A549 (cell line): Measurements from ENCODE around the gene SIRT7. TPM values are rescaled to one million over a fixed set of nuclear protein-coding genes. Genes with fewer than 3 reads are reported as not detected.

Source experiments
- ATAC-seq, 2 experiments: fragments of 200-7000 bp in 1 of 2; fragments of >200 bp in 1 of 2; cut with Nextera tagmentation in 1 of 2; cut with Tn5 transposase in 1 of 2; 3 replicates each; pipeline versions ENCODE4 v1.8.0 to v1.9.1; 2018 to 2020; ENCODE audit warnings: mild to moderate bottlenecking in 1 of 2, moderate library complexity in 1 of 2
- CTCF ChIA-PET: fragments of 300-600 bp; sonication (Branson Sonifier 250); formaldehyde crosslinking; extraction: SDS; loops from one replicate; lab custom pipeline; 2021; ENCODE audit warnings: antibody characterized with exemption, inconsistent platforms; lab: Yijun Ruan, JAX
- POLR2A ChIA-PET: fragments of 350-600 bp; formaldehyde crosslinking; extraction: SDS; loops from one replicate; lab custom pipeline; 2021; ENCODE audit warnings: antibody characterized with exemption, inconsistent platforms; lab: Yijun Ruan, JAX
- DNase-seq, 2 experiments: peaks; one replicate each; pipeline versions ENCODE4 v3.0.0 to v3.0.0-alpha.2; 2011 to 2016; ENCODE audit warnings: low read depth in 1 of 2, low spot score in 1 of 2
- FAIRE-seq: peaks from 2 replicates; lab custom pipeline; 2011; peaks lifted over from hg19 to GRCh38; lab: Jason Lieb, UNC
- H3K27ac ChIP-seq, 2 experiments: fragments of >200 bp; sonication (Bioruptor Twin); formaldehyde crosslinking; 3 replicates each; pipeline ENCODE4 v1.5.1; 2016 to 2017
- H3K4me1 ChIP-seq: fragments of >200 bp; sonication (Bioruptor Twin); formaldehyde crosslinking; 3 replicates; pipeline ENCODE4 v1.6.1; 2016
- H3K4me2 ChIP-seq: fragments of >200 bp; sonication (Bioruptor Twin); formaldehyde crosslinking; 3 replicates; pipeline ENCODE4 v1.6.1; 2016
- H3K4me3 ChIP-seq: fragments of >200 bp; sonication (Bioruptor Twin); formaldehyde crosslinking; 3 replicates; pipeline ENCODE4 v1.5.1; 2016
- H3K9me3 ChIP-seq: fragments of >200 bp; sonication (Bioruptor Twin); formaldehyde crosslinking; 3 replicates; pipeline ENCODE4 v1.6.1; 2016
- ATOH8 ChIP-seq: fragments of 250-450 bp; sonication (Bioruptor Pico); IDR thresholded peaks from 2 replicates; pipeline ENCODE4 v1.5.0; 2020; ENCODE audit warnings: low read depth, mild to moderate bottlenecking, moderate library complexity
- BCL3 ChIP-seq: fragments of >200 bp; sonication (Bioruptor Twin); formaldehyde crosslinking; IDR thresholded peaks from 3 replicates; pipeline ENCODE4 v1.6.1; 2016
- CBX2 ChIP-seq: fragments of 200-600 bp; sonication (generic); IDR thresholded peaks from 2 replicates; pipeline ENCODE4 v1.6.1; 2016; ENCODE audit warnings: low read depth, mild to moderate bottlenecking, borderline replicate concordance
- CBX8 ChIP-seq: fragments of 200-600 bp; sonication (generic); IDR thresholded peaks from 2 replicates; pipeline ENCODE4 v1.6.1; 2016
- CEBPB ChIP-seq, 2 experiments: fragments of >200 bp in 1 of 2; sonication (Bioruptor Twin) in 1 of 2; formaldehyde crosslinking in 1 of 2; IDR thresholded peaks; 2 replicates each; pipeline ENCODE4 v1.6.1; 2012 to 2016
- EHF ChIP-seq: fragments of 250-450 bp; sonication (Bioruptor Pico); IDR thresholded peaks from 2 replicates; pipeline ENCODE4 v1.5.0; 2020; ENCODE audit warnings: mild to moderate bottlenecking
- EP300 ChIP-seq, 2 experiments: fragments of >200 bp; sonication (Bioruptor Twin); formaldehyde crosslinking; IDR thresholded peaks; 2 replicates in 1 of 2; 3 replicates in 1 of 2; pipeline ENCODE4 v1.6.1; 2016 to 2017
- FOSL2 ChIP-seq, 2 experiments: fragments of 450-650 bp in 1 of 2; fragments of >200 bp in 1 of 2; sonication (Bioruptor Twin) in 1 of 2; formaldehyde crosslinking; IDR thresholded peaks; 2 replicates each; pipeline versions ENCODE4 v1.5.0 to v1.6.1; 2016 to 2020; ENCODE audit warnings: mild to moderate bottlenecking in 1 of 2, moderate library complexity in 1 of 2
- FOXS1 ChIP-seq: fragments of 250-450 bp; sonication (Bioruptor Pico); IDR thresholded peaks from 2 replicates; pipeline ENCODE4 v1.5.0; 2020; ENCODE audit warnings: mild to moderate bottlenecking, moderate library complexity
- GATA3 ChIP-seq: IDR thresholded peaks from 2 replicates; pipeline ENCODE4 v1.6.1; 2012; ENCODE audit warnings: borderline replicate concordance
- HDAC2 ChIP-seq: fragments of 200-600 bp; sonication (generic); IDR thresholded peaks from 2 replicates; pipeline ENCODE4 v1.6.1; 2016
- HES2 ChIP-seq: fragments of >200 bp; sonication (Bioruptor Twin); formaldehyde crosslinking; IDR thresholded peaks from 2 replicates; pipeline ENCODE4 v1.6.1; 2016
- HMGXB4 ChIP-seq: fragments of 250-450 bp; sonication (Bioruptor Pico); IDR thresholded peaks from 2 replicates; pipeline ENCODE4 v1.5.0; 2021; ENCODE audit warnings: mild to moderate bottlenecking, moderate library complexity, borderline replicate concordance
- HOXB13 ChIP-seq: fragments of 250-450 bp; sonication (Bioruptor Pico); IDR thresholded peaks from 2 replicates; pipeline ENCODE4 v1.5.0; 2020; ENCODE audit warnings: low read depth, mild to moderate bottlenecking, moderate library complexity
- JUN ChIP-seq, 2 experiments: fragments of >200 bp; sonication (Bioruptor Twin); formaldehyde crosslinking; IDR thresholded peaks; 2 replicates in 1 of 2; 3 replicates in 1 of 2; pipeline ENCODE4 v1.6.1; 2016 to 2017
- JUNB ChIP-seq: fragments of >200 bp; sonication (Bioruptor Twin); formaldehyde crosslinking; IDR thresholded peaks from 2 replicates; pipeline ENCODE4 v1.6.1; 2016
- KDM5A ChIP-seq: fragments of 200-600 bp; sonication (generic); IDR thresholded peaks from 2 replicates; pipeline ENCODE4 v1.6.1; 2016; ENCODE audit warnings: antibody characterized with exemption, mild to moderate bottlenecking
- MAFK ChIP-seq: fragments of 450-650 bp; IDR thresholded peaks from 2 replicates; pipeline ENCODE4 v1.6.1; 2014; ENCODE audit not compliant: partially characterized antibody
- MAX ChIP-seq: IDR thresholded peaks from 2 replicates; pipeline ENCODE4 v1.6.1; 2012
- MYC ChIP-seq: IDR thresholded peaks from 2 replicates; pipeline ENCODE4 v1.6.1; 2012; ENCODE audit warnings: mild to moderate bottlenecking, inconsistent platforms, low read length, improper control_type of control experiment, borderline replicate concordance
- PHF8 ChIP-seq: fragments of 200-600 bp; sonication (generic); IDR thresholded peaks from 2 replicates; pipeline ENCODE4 v1.6.1; 2016; ENCODE audit warnings: low read depth, mild to moderate bottlenecking, antibody characterized with exemption, moderate library complexity, borderline replicate concordance
- POLR2A ChIP-seq: IDR thresholded peaks from 2 replicates; pipeline ENCODE4 v1.6.1; 2012; ENCODE audit warnings: mild to moderate bottlenecking, low read length
- RAD21 ChIP-seq, 2 experiments: fragments of >200 bp in 1 of 2; sonication (Bioruptor Twin) in 1 of 2; formaldehyde crosslinking in 1 of 2; IDR thresholded peaks in 1 of 2; conservative IDR thresholded peaks in 1 of 2; 2 replicates in 1 of 2; 3 replicates in 1 of 2; pipeline ENCODE4 v1.6.1; 2012 to 2018; ENCODE audit warnings: inconsistent platforms in 1 of 2
- RARB ChIP-seq: fragments of 250-450 bp; sonication (Bioruptor Pico); IDR thresholded peaks from 2 replicates; pipeline ENCODE4 v1.8.0; 2021; ENCODE audit warnings: mild to moderate bottlenecking, moderate library complexity
- RCOR1 ChIP-seq: fragments of 150-350 bp; IDR thresholded peaks from 2 replicates; pipeline ENCODE4 v1.6.1; 2014; ENCODE audit warnings: antibody characterized with exemption, low read length, low read depth
- RNF2 ChIP-seq: fragments of 200-600 bp; sonication (generic); IDR thresholded peaks from 2 replicates; pipeline ENCODE4 v1.6.1; 2016; ENCODE audit warnings: low read depth, mild to moderate bottlenecking, antibody characterized with exemption, moderate library complexity, borderline replicate concordance
- SMC3 ChIP-seq: fragments of >200 bp; sonication (Bioruptor Twin); formaldehyde crosslinking; IDR thresholded peaks from 3 replicates; pipeline ENCODE4 v1.6.1; 2018; ENCODE audit warnings: inconsistent platforms
- SREBF2 ChIP-seq: fragments of 450-650 bp; IDR thresholded peaks from 2 replicates; pipeline ENCODE4 v1.6.1; 2014; ENCODE audit warnings: mild to moderate bottlenecking, moderate library complexity
- TP53 ChIP-seq: fragments of 250-450 bp; sonication (Bioruptor Pico); IDR thresholded peaks from 2 replicates; pipeline ENCODE4 v1.5.0; 2021; ENCODE audit warnings: mild to moderate bottlenecking, moderate library complexity
- USF2 ChIP-seq: fragments of 450-650 bp; IDR thresholded peaks from 2 replicates; pipeline ENCODE4 v1.6.1; 2014; ENCODE audit warnings: antibody characterized with exemption
- ZSCAN20 ChIP-seq: fragments of 250-450 bp; sonication (Bioruptor Pico); IDR thresholded peaks from 2 replicates; pipeline ENCODE4 v1.8.0; 2022; ENCODE audit warnings: mild to moderate bottlenecking, moderate library complexity
- WGBS: methylation state at CpG from one replicate; pipeline ENCODE4 v1.1.6; 2017; ENCODE audit errors: missing lambda C conversion rate; 5-methylcytosine and 5-hydroxymethylcytosine counted together
- polyA plus RNA-seq, 4 experiments: library from polyadenylated mRNA; depleted of rRNA in 3 of 4; stranded (reverse); fragments of >200 nt; fragmentation: RNase III in 1 of 4; extraction: RNeasy Plus Mini Kit Qiagen cat#74134 plus additional on column Dnase treatment in 1 of 4; gene quantifications; 2 replicates in 3 of 4; 3 replicates in 1 of 4; pipeline ENCODE4 v1.2.3, GENCODE V29; 2011 to 2017

The SIRT7 gene
- polyA plus RNA-seq, 2 of the 4 experiments (the other 2 are of a cell fraction) = 9.8 to 35.2 TPM

- Histone ChIP-seq H3K4me3 (no peak overlapping the region), H3K9me3 (no peaks in the 10 kb centered on the region), H3K27ac (no peak overlapping the region), H3K4me2 (no peak overlapping the region), H3K4me1 (peaks cover 6% of the 10 kb centered on the region; the same call in 2 of the 3 replicates)
- no peak for TF ChIP-seq USF2
- TF ChIP-seq GATA3 = no peak
- no peak for TF ChIP-seq HDAC2
- no peak for TF ChIP-seq EP300 (IDR thresholded peaks at IDR 0.05)
- TF ChIP-seq HOXB13 (CRISPR knock-in tag) = no peak
- no peak for TF ChIP-seq PHF8
- CTCF ChIA-PET = interaction anchor here (1.2 kb wide), 1 partner anchor 8 kb away, joined by 3 read pairs; no protein-coding TSS in a partner anchor
- 93% methylated on average over 5 of the region's 5 CpGs for WGBS
- no peak for DNase-seq
- FAIRE-seq = no peak
- POLR2A ChIA-PET = interaction anchor here (1.4 kb wide), 1 partner anchor 9 kb away, joined by 5 read pairs; no protein-coding TSS in a partner anchor
- ATAC-seq = no peak
Observed at GRCh38 chr17:81877569-81877968, 40.4 kb downstream of the SIRT7 start.

- FAIRE-seq (no peak), DNase-seq (peak; percentile 95 to 96), ATAC-seq (no peak)
- CTCF ChIA-PET = interaction anchor here (0.6 to 8.6 kb wide), 7 partner anchors 11 to 171 kb away, joined by 3 to 126 read pairs (median 3); partner anchors contain the start of gene P4HB
- POLR2A ChIA-PET = interaction anchor here (1.0 to 1.6 kb wide), 2 partner anchors 11 kb away, joined by 4 to 6 read pairs; partner anchors contain the start of gene P4HB
- no peaks in the 10 kb centered on the region for H3K9me3 ChIP-seq
- H3K4me2 ChIP-seq = peak overlapping the region; percentile 97
- H3K4me3 ChIP-seq = peak overlapping the region; percentile 99
- peaks cover 41% of the 10 kb centered on the region for H3K4me1 ChIP-seq
- H3K27ac ChIP-seq = peak overlapping the region; percentile 97 to 100
- WGBS = 33% methylated on average over 65 of the region's 86 CpGs
- TF ChIP-seq EHF (CRISPR knock-in tag) (peak; percentile 99), SMC3 (no peak), CBX8 (no peak), RAD21 (conservative IDR thresholded peaks at IDR 0.05 in 1 of 2, IDR thresholded peaks at IDR 0.05 in 1 of 2) (no peak; a peak in 1 of 5 replicates), RCOR1 (no peak), HDAC2 (no peak), GATA3 (peak; percentile 24; the same call in 1 of the 2 replicates), EP300 (IDR thresholded peaks at IDR 0.05) (no peak), RARB (no peak), FOXS1 (CRISPR knock-in tag) (peak; percentile 95), MAFK (no peak), HES2 (no peak), POLR2A (peak; percentile 77), MAX (peak; percentile 100), MYC (peak; percentile 99), CEBPB (IDR thresholded peaks at IDR 0.05) (no peak), ZSCAN20 (CRISPR knock-in tag) (peak; percentile 94), TP53 (CRISPR knock-in tag) (peak; percentile 96), SREBF2 (no peak), CBX2 (no peak), RNF2 (peak; percentile 93; the same call in 1 of the 2 replicates), KDM5A (no peak), JUN (IDR thresholded peaks at IDR 0.05) (peak; percentile 54 to 78; a peak in 3 of 5 replicates), JUNB (no peak), FOSL2 (IDR thresholded peaks at IDR 0.05) (no peak), FOSL2 (CRISPR knock-in tag; IDR thresholded peaks at IDR 0.05) (peak; percentile 39; the same call in 1 of the 2 replicates), BCL3 (peak; percentile 71), HMGXB4 (CRISPR knock-in tag) (peak; percentile 92), ATOH8 (CRISPR knock-in tag) (peak; percentile 99)
Observed at GRCh38 chr17:81871387-81872230, 46.4 kb downstream of the SIRT7 start.
